ENCODE results near the gene MPP3.
"Not testable (repeated sequence)": the region's sequence is repeated elsewhere in the genome, so short reads cannot be mapped to it uniquely, and the experiment has no call there.

Gene MPP3

DNA sequence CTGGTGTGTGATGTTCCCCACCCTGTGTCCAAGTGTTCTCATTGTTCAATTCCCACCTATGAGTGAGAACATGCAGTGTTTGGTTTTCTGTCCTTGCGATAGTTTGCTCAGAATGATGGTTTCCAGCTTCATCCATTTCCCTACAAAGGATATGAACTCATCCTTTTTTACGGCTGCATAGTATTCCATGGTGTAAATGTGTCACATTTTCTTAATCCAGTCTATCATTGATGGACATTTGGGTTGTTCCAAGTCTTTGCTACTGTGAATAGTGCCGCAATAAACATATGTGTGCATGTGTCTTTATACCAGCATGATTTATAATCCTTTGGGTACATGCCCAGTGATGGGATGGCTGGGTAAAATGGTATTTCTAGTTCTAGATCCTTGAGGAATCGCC, 40.3 kb downstream of the MPP3 start:
- H3K4me3 ChIP-seq (ENCODE audit: low read depth in 1 of 2, low read length in 2 of 2); H3K27ac ChIP-seq (ENCODE audit: low read length); H3K27me3 ChIP-seq (ENCODE audit: low read depth, low read length): not testable (repeated sequence)

DNA sequence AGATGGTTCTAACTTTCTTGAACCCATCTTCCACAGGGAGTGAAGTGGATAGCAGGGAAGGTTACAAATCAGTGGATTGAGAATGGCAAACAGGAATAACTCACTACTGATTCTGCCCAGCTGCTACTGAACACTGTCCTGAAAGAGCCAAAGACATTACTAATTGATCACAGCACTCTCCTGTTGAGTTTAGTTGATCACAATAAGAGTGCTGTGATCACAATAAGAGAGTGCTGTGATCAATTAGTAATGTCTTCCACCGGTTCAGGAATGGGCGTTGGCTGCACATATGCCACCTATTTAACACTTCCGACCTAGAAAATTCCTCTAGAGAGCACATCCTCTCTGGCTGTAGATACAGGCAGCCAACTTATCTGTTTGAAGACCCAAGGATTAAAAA, 41.4 kb downstream of the MPP3 start:
- Histone ChIP-seq H3K27ac (ENCODE audit: low read length) (no peak overlapping the region), H3K4me3 (ENCODE audit: low read depth in 1 of 2, low read length in 2 of 2) (no peak overlapping the region), H3K9me3 (ENCODE audit: control insufficient read depth in 1 of 2, low read length in 2 of 2) (no peaks in the 10 kb centered on the region), H3K36me3 (ENCODE audit: control insufficient read depth in 1 of 2, insufficient read depth in 2 of 2, low read length in 2 of 2) (no peaks in the 10 kb centered on the region), H3K27me3 (ENCODE audit: low read depth, low read length) (no peaks in the 10 kb centered on the region), H3K4me1 (ENCODE audit: control insufficient read depth in 1 of 2, insufficient read depth in 2 of 2, low read length in 2 of 2) (no peaks in the 10 kb centered on the region)

More for the DNA sequence above, 40.3 kb downstream of the MPP3 start:
- H3K36me3 ChIP-seq (ENCODE audit: control insufficient read depth in 1 of 2, insufficient read depth in 2 of 2, low read length in 2 of 2); H3K9me3 ChIP-seq (ENCODE audit: control insufficient read depth in 1 of 2, low read length in 2 of 2); H3K4me1 ChIP-seq (ENCODE audit: control insufficient read depth in 1 of 2, insufficient read depth in 2 of 2, low read length in 2 of 2): not testable (repeated sequence)

DNA sequence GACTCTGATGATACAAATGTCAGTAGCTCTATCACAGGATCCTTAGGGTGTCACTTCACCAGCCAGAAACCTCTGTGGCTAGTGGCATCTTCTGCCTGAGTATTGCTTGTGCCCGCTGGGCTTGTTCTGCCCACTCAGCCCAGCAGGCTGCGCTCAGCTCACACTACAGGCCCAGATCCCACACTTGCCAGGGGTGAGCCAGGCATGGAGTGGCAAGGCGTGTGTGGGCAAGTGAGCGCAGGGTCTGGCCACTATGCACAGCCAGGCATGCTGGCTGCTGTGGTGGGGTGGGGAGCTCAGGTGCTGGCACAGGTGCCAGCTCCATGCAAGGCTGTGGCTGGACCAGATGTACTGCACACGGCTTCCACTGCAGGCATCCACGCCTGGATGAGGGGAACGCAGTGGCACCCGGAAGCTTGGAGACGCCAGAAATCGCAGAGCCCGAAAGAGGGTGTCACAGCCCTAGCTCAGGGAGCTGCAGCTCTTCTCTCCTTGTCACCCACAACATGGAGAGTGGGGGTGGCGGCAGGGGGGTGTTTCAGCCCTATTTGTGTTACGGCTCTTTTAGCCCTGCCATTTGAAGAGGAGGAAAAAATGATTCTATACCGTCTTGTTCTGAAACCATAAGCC, 42.5 kb downstream of the MPP3 start:
- H3K4me3 ChIP-seq (ENCODE audit: low read depth in 1 of 2, low read length in 2 of 2): no peak overlapping the region
- no peaks in the 10 kb centered on the region for H3K36me3 ChIP-seq (ENCODE audit: control insufficient read depth in 1 of 2, insufficient read depth in 2 of 2, low read length in 2 of 2)
- H3K4me1 ChIP-seq (ENCODE audit: control insufficient read depth in 1 of 2, insufficient read depth in 2 of 2, low read length in 2 of 2): no peaks in the 10 kb centered on the region
- H3K27me3 ChIP-seq (ENCODE audit: low read depth, low read length): no peaks in the 10 kb centered on the region
- H3K9me3 ChIP-seq (ENCODE audit: control insufficient read depth in 1 of 2, low read length in 2 of 2): no peaks in the 10 kb centered on the region
- H3K27ac ChIP-seq (ENCODE audit: low read length): no peak overlapping the region

DNA sequence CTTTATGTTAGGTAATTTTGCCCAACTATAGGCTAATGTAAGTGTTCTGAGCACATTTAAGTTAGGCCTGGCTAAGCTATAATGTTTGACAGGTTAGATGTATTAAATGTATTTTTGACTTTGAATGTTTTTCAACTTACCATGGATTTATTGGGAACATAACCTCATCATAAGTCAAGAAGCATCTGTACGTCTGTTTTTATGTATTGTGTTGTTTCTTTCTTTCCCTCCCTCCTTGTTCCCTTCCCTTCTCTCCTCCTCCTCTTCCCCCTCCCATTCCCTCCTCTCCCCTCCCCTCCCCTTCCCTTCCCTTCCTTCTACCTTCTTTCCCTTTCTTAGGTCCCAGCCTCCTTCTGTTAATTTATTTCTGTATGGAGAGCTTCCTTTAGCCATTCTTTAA, 43.5 kb downstream of the MPP3 start:
- Histone ChIP-seq H3K9me3 (ENCODE audit: control insufficient read depth in 1 of 2, low read length in 2 of 2) (no peaks in the 10 kb centered on the region), H3K27ac (ENCODE audit: low read length) (no peak overlapping the region), H3K4me3 (ENCODE audit: low read depth in 1 of 2, low read length in 2 of 2) (no peak overlapping the region), H3K27me3 (ENCODE audit: low read depth, low read length) (no peaks in the 10 kb centered on the region), H3K4me1 (ENCODE audit: control insufficient read depth in 1 of 2, insufficient read depth in 2 of 2, low read length in 2 of 2) (no peaks in the 10 kb centered on the region), H3K36me3 (ENCODE audit: control insufficient read depth in 1 of 2, insufficient read depth in 2 of 2, low read length in 2 of 2) (peaks cover 0 to 1% of the 10 kb centered on the region in 2 donors)

DNA sequence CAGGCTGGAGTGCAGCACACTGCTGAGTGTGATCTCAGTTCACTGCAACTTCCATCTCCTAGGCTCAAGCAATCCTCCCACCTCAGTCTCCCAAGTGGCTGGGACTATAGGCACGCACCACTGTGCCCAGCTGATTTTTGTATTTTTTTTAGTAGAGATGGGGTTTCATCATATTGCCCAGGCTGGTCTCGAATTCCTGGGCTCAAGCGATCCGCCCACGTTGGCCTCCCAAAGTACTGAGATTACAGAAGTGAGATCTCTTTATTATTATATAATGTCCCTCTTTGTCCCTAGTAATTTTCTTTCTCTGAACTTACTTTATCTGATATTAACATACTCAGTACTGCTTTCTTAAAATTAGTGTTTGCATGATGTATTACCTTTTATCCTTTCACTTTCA, 44.4 kb downstream of the MPP3 start:
- H3K4me3 ChIP-seq (ENCODE audit: low read depth in 1 of 2, low read length in 2 of 2): no peak overlapping the region
- no peaks in the 10 kb centered on the region for H3K27me3 ChIP-seq (ENCODE audit: low read depth, low read length)
- H3K27ac ChIP-seq (ENCODE audit: low read length): no peak overlapping the region
- peaks cover 0 to 4% of the 10 kb centered on the region in 2 donors for H3K36me3 ChIP-seq (ENCODE audit: control insufficient read depth in 1 of 2, insufficient read depth in 2 of 2, low read length in 2 of 2)
- no peaks in the 10 kb centered on the region for H3K9me3 ChIP-seq (ENCODE audit: control insufficient read depth in 1 of 2, low read length in 2 of 2)
- H3K4me1 ChIP-seq (ENCODE audit: control insufficient read depth in 1 of 2, insufficient read depth in 2 of 2, low read length in 2 of 2): no peaks in the 10 kb centered on the region

DNA sequence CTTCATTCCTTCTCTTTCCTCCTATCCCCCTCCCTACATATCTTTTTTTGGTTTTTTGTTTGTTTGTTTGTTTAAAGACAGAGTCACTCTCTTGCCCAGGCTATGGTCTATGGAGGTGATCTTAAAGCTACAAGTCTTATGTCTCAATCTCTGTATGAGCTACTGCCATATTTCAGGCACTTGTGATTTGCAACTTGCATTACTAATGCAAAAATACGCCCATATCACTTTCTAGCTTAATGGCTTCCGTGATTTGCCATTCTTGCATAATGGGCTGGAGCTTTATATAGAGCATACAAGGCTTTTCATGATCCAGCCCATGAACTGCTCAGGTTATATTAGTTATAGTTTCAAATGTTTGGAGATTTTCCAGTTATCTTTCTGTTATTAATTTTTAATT, 45.2 kb downstream of the MPP3 start:
- Histone ChIP-seq H3K36me3 (ENCODE audit: control insufficient read depth in 1 of 2, insufficient read depth in 2 of 2, low read length in 2 of 2) (peaks cover 0 to 4% of the 10 kb centered on the region in 2 donors), H3K27me3 (ENCODE audit: low read depth, low read length) (no peaks in the 10 kb centered on the region), H3K4me3 (ENCODE audit: low read depth in 1 of 2, low read length in 2 of 2) (no peak overlapping the region), H3K27ac (ENCODE audit: low read length) (no peak overlapping the region), H3K9me3 (ENCODE audit: control insufficient read depth in 1 of 2, low read length in 2 of 2) (no peaks in the 10 kb centered on the region), H3K4me1 (ENCODE audit: control insufficient read depth in 1 of 2, insufficient read depth in 2 of 2, low read length in 2 of 2) (no peaks in the 10 kb centered on the region)

DNA sequence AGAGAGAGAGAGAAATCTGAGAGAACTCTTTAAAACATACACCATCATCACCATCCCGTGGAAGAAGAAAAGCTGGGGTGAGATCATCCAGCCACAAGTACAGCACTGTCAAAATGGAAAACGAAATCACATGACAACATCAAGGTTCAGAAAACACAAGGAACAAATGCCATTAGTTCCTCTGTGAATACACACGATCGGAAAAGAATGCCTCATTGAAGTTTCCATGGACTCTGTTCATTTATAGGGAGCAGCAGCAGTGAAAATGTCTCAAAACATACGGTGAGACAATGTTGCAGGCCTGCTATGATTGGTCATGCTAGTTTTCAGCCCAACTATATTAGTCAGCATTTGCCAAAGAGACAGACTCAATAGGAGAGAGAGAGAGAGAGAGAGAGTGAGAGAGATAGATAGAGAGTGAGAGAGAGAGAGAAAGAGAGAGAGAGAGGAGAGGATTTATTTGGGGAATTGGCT, 48.3 kb downstream of the MPP3 start:
- Histone ChIP-seq H3K27ac (ENCODE audit: low read length) (no peak overlapping the region), H3K9me3 (ENCODE audit: control insufficient read depth in 1 of 2, low read length in 2 of 2) (no peaks in the 10 kb centered on the region), H3K4me3 (ENCODE audit: low read depth in 1 of 2, low read length in 2 of 2) (no peak overlapping the region), H3K4me1 (ENCODE audit: control insufficient read depth in 1 of 2, insufficient read depth in 2 of 2, low read length in 2 of 2) (peaks cover 0 to under 1% of the 10 kb centered on the region in 2 donors), H3K27me3 (ENCODE audit: low read depth, low read length) (no peaks in the 10 kb centered on the region), H3K36me3 (ENCODE audit: control insufficient read depth in 1 of 2, insufficient read depth in 2 of 2, low read length in 2 of 2) (peaks cover 0 to 4% of the 10 kb centered on the region in 2 donors)

DNA sequence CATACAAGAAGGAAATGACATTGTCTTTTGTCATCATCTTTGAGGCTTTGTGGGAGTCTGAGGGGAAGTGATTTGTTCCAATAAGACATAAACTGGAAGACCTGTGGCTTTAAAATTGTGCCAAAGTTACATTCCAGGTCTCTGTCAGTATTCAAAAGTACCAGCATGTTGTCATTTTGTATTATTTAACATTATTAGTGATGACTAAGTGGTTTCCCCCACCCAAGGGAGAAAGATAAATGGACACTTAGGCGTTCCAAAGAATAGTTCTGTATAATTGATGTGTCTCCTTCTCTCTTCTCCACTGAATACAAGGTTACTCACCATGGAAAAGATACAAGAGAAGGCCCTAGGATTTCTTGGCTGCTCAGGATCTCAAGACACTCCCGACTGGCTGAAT, 48.9 kb downstream of the MPP3 start:
- Histone ChIP-seq H3K27ac (ENCODE audit: low read length) (no peak overlapping the region), H3K4me3 (ENCODE audit: low read depth in 1 of 2, low read length in 2 of 2) (no peak overlapping the region), H3K4me1 (ENCODE audit: control insufficient read depth in 1 of 2, insufficient read depth in 2 of 2, low read length in 2 of 2) (peaks cover 0 to 4% of the 10 kb centered on the region in 2 donors), H3K9me3 (ENCODE audit: control insufficient read depth in 1 of 2, low read length in 2 of 2) (no peaks in the 10 kb centered on the region), H3K27me3 (ENCODE audit: low read depth, low read length) (no peaks in the 10 kb centered on the region), H3K36me3 (ENCODE audit: control insufficient read depth in 1 of 2, insufficient read depth in 2 of 2, low read length in 2 of 2) (peaks cover 0 to 4% of the 10 kb centered on the region in 2 donors)

DNA sequence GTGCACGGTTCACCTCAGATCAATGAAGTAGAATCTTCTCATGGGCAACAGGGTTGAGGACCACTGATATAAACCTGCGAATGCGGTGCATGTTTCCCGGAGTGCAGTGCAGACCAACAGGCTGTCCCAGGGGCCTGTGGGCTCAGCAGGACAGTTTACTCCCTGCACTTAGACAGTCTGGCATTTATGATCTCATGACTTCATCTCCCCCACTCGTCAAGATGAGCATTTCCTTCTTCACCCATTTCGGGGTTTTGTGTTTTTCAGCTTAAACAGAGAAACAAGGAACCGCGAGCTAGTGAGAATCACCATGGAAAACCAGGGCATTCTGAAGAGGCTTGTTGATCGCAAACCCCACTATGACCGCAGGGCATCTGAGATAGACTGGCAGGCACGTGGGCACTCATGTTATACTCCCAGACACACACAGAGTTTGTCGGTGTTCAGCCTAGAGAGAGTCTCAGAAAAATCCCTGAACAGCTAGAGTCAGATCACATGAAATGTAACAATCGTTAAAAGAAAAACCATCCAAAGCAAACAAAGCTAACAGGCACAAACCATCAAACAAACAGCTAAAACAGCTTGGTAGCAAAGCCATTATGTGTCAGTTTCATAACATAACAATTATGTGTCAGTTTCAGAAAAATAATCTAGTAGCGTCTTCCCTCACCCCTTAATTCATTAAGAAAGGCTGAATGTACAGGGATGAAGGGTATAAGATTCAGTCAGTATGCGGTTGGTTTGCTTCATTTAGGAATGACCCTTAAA, 49.8 kb downstream of the MPP3 start:
- no peaks in the 10 kb centered on the region for H3K27me3 ChIP-seq (ENCODE audit: low read depth, low read length)
- H3K4me3 ChIP-seq (ENCODE audit: low read depth in 1 of 2, low read length in 2 of 2): no peak overlapping the region
- peaks cover 0 to 4% of the 10 kb centered on the region in 2 donors for H3K4me1 ChIP-seq (ENCODE audit: control insufficient read depth in 1 of 2, insufficient read depth in 2 of 2, low read length in 2 of 2)
- no peaks in the 10 kb centered on the region for H3K9me3 ChIP-seq (ENCODE audit: control insufficient read depth in 1 of 2, low read length in 2 of 2)
- peaks cover 0 to 9% of the 10 kb centered on the region in 2 donors for H3K36me3 ChIP-seq (ENCODE audit: control insufficient read depth in 1 of 2, insufficient read depth in 2 of 2, low read length in 2 of 2)
- no peak overlapping the region for H3K27ac ChIP-seq (ENCODE audit: low read length)

DNA sequence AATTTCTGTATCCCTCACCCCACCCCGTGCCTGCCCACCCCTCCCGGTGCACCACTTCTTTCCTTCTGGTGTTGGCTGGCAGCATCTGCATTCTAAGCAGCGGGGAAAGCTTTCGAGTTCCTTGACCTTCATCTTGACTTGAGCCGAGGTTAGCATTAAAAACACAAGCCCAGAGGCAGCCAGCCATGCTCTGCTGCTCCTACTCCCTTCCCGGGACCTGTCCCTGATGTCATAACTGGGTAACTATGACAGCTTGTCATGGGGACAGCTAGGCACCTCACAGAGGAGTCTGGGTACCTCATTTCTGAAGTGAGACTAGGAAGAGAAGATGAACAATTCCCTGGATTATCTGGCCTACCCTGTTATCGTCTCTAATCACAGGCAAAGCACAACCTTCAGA, 52.8 kb downstream of the MPP3 start, which contains the start of gene CFAP97D1:
Gene CFAP97D1 (plus strand): TSS at position 301 of the 400 bp plus-strand sequence. CDS start 28 bp downstream, at position 329.
- peaks cover 6 to 10% of the 10 kb centered on the region in 2 donors for H3K36me3 ChIP-seq (ENCODE audit: control insufficient read depth in 1 of 2, insufficient read depth in 2 of 2, low read length in 2 of 2)
- no peaks in the 10 kb centered on the region for H3K27me3 ChIP-seq (ENCODE audit: low read depth, low read length)
- H3K9me3 ChIP-seq (ENCODE audit: control insufficient read depth in 1 of 2, low read length in 2 of 2): no peaks in the 10 kb centered on the region
- H3K4me3 ChIP-seq (ENCODE audit: low read depth in 1 of 2, low read length in 2 of 2): peak within 1 kb of the TSS; percentile 62 to 77
- H3K4me1 ChIP-seq (ENCODE audit: control insufficient read depth in 1 of 2, insufficient read depth in 2 of 2, low read length in 2 of 2): peaks cover 4 to 22% of the 10 kb centered on the region in 2 donors
- H3K27ac ChIP-seq (ENCODE audit: low read length): peak within 1 kb of the TSS; percentile 31

DNA sequence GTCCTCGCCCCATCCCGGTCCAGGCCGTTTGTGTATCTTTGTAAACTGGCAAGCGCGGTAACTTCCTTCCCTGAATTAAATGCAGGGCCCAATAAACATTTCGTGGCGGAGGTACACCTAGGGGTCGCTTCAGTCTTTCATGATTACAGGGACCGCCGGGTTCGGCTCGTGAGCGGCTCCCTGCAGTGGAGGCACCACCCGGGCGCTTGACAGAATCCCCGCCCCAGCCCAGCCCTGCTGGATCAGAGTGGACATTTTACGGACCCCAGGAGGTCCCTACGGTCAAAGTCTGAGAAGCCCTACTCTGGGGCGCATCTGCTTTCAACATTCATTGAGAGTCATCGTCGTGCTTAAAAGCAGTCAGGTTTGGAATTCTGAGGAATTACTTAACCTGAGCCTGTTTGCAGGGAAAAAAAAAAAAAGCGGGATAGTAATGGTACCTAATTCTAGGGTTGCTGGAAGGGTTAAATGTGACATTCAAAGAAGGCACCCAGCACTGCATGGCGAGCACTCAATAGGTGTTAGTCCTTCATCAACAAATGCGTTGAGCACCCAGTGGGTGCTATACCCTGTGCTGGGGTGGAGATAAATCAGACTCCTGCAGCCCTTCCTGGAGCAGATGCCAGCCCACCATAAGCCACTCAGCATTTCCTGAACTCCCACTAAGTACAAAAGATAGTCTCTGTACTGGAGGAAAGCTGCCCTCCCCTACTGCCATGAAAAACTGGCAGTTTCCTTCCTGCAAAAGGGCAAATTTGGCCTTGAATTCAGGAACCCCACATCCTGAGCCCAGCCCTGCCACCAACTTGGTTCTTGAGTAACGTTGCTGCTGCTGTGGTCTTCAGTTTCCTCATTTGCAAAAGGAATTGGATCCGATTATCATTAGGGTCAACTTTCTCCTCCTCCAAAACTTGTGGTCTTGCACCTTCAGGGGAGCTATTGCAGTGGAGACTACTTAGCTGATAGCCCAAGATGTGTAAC, 53.5 kb downstream of the MPP3 start:
- peak overlapping the region; percentile 31 for H3K27ac ChIP-seq (ENCODE audit: low read length)
- H3K4me3 ChIP-seq (ENCODE audit: low read depth in 1 of 2, low read length in 2 of 2): peak overlapping the region; percentile 62 to 77
- H3K27me3 ChIP-seq (ENCODE audit: low read depth, low read length): no peaks in the 10 kb centered on the region

More for the DNA sequence above, 53.5 kb downstream of the MPP3 start:
- Histone ChIP-seq H3K36me3 (ENCODE audit: control insufficient read depth in 1 of 2, insufficient read depth in 2 of 2, low read length in 2 of 2) (peaks cover 12 to 15% of the 10 kb centered on the region in 2 donors), H3K9me3 (ENCODE audit: control insufficient read depth in 1 of 2, low read length in 2 of 2) (no peaks in the 10 kb centered on the region), H3K4me1 (ENCODE audit: control insufficient read depth in 1 of 2, insufficient read depth in 2 of 2, low read length in 2 of 2) (peaks cover 4 to 23% of the 10 kb centered on the region in 2 donors)
